HG02798 (cell line): ENCODE results near the gene BARHL1.

Source experiments
- ATAC-seq: cut with Tn5 transposase; IDR thresholded peaks from one replicate; pipeline ENCODE4 v1.9.1; 2021; ENCODE audit warnings: mild to moderate bottlenecking; ENCODE audit not compliant: unreplicated experiment, poor library complexity

Gene BARHL1

GRCh38 chr9:132585954-132586829 lies 3.8 kb downstream of the BARHL1 start:
- ATAC-seq, result no peak

GRCh38 chr9:132586830-132587591 lies 4.6 kb downstream of the BARHL1 start:
- no peak for ATAC-seq

GRCh38 chr9:132587592-132587955 lies 5.2 kb downstream of the BARHL1 start:
- ATAC-seq, result no peak

GRCh38 chr9:132588098-132588497 lies 5.7 kb downstream of the BARHL1 start:
- no peak for ATAC-seq

GRCh38 chr9:132588501-132589147 lies 6.2 kb downstream of the BARHL1 start:
- no peak for ATAC-seq

- ATAC-seq, result no peak
Observed at GRCh38 chr9:132589148-132590036, 7.0 kb downstream of the BARHL1 start.

GRCh38 chr9:132590037-132590317 lies 7.6 kb downstream of the BARHL1 start:
- ATAC-seq, result no peak

GRCh38 chr9:132590318-132591182 lies 8.1 kb downstream of the BARHL1 start:
- no peak for ATAC-seq

GRCh38 chr9:132591244-132591643 lies 8.8 kb downstream of the BARHL1 start:
- no peak for ATAC-seq

- ATAC-seq, result no peak
Observed at GRCh38 chr9:132591751-132592314, 9.4 kb downstream of the BARHL1 start.

GRCh38 chr9:132592451-132592850 lies 10.0 kb downstream of the BARHL1 start:
- no peak for ATAC-seq

- no peak for ATAC-seq
Observed at GRCh38 chr9:132594412-132594811, 12.0 kb downstream of the BARHL1 start.

- no peak for ATAC-seq
Observed at GRCh38 chr9:132595319-132595718, 12.9 kb downstream of the BARHL1 start.

GRCh38 chr9:132596200-132596599 lies 13.8 kb downstream of the BARHL1 start:
- ATAC-seq, result no peak

- no peak for ATAC-seq
Observed at GRCh38 chr9:132597073-132597775, 14.8 kb downstream of the BARHL1 start.

GRCh38 chr9:132600326-132600984 lies 18.0 kb downstream of the BARHL1 start:
- no peak for ATAC-seq

- no peak for ATAC-seq
Observed at GRCh38 chr9:132602207-132602606, 19.8 kb downstream of the BARHL1 start.

GRCh38 chr9:132605387-132605786 lies 23.0 kb downstream of the BARHL1 start:
- ATAC-seq, result no peak
